DMS79 treated with DMSO at 0.1 percent for 48 hours (cell line): ENCODE measurements around the gene ATP5MK.
A peak's percentile ranks its signal among the peaks of the same experiment; 100 is the strongest.
"Not testable (repeated sequence)": the region's sequence is repeated elsewhere in the genome, so short reads cannot be mapped to it uniquely, and the experiment has no call there.

Source experiments
- DNase-seq: peaks from one replicate; lab custom pipeline; 2025; lab: John Stamatoyannopoulos, UW

Gene ATP5MK

GRCh38 chr10:103396789-103397087, 463 bp upstream of the ATP5MK start:
- DNase-seq, result no peak

GRCh38 chr10:103395754-103396066, 565 bp downstream of the ATP5MK start:
- no peak for DNase-seq

- DNase-seq, result no peak
Measured at GRCh38 chr10:103394180-103394579, 2.1 kb downstream of the ATP5MK start.

GRCh38 chr10:103382769-103383168, 13.5 kb downstream of the ATP5MK start:
- DNase-seq, result no peak

GRCh38 chr10:103374263-103374662, 22.0 kb downstream of the ATP5MK start:
- DNase-seq, result no peak

- no peak for DNase-seq
Measured at GRCh38 chr10:103373544-103373943, 22.7 kb downstream of the ATP5MK start.

- peak; percentile 77 for DNase-seq
Measured at GRCh38 chr10:103367782-103368518, 28.3 kb downstream of the ATP5MK start, which contains the start of gene TAF5. TAF5 (plus strand) TSS chr10:103367976; CDS start chr10:103367990, 14 bp downstream.

GRCh38 chr10:103367379-103367781, 28.9 kb downstream of the ATP5MK start:
- DNase-seq, result no peak

GRCh38 chr10:103360791-103361190, 35.5 kb downstream of the ATP5MK start:
- DNase-seq, result not testable (repeated sequence)

- DNase-seq, result not testable (repeated sequence)
Measured at GRCh38 chr10:103359493-103359892, 36.8 kb downstream of the ATP5MK start.

GRCh38 chr10:103355906-103356599, 40.2 kb downstream of the ATP5MK start:
- no peak for DNase-seq

- not testable (repeated sequence) for DNase-seq
Measured at GRCh38 chr10:103354567-103354966, 41.7 kb downstream of the ATP5MK start.

- DNase-seq, result no peak
Measured at GRCh38 chr10:103353281-103353680, 43.0 kb downstream of the ATP5MK start.

GRCh38 chr10:103350517-103351260, 45.6 kb downstream of the ATP5MK start, which contains the start of gene PCGF6:
PCGF6 (minus strand) TSS chr10:103351140; CDS start chr10:103351066, 74 bp downstream.
- DNase-seq, result peak; percentile 36

GRCh38 chr10:103350175-103350516, 46.1 kb downstream of the ATP5MK start:
- DNase-seq, result no peak
